SK-N-SH (cell line): ENCODE measurements around the gene STX11. TPM values are rescaled to one million over a fixed set of nuclear protein-coding genes. Genes with fewer than 3 reads are reported as not detected.

Experiments
- CTCF ChIA-PET: fragments of 300-600, 350-600 bp; formaldehyde crosslinking; extraction: SDS; loops from one replicate; lab custom pipeline; 2021; lab: Yijun Ruan, JAX
- POLR2A ChIA-PET: fragments of 350-600 bp; sonication (Branson Sonifier 250); formaldehyde crosslinking; extraction: SDS; loops from one replicate; lab custom pipeline; 2020; ENCODE audit warnings: antibody characterized with exemption, inconsistent platforms; lab: Yijun Ruan, JAX
- DNase-seq: peaks from one replicate; pipeline ENCODE4 v3.0.0; 2012
- H2AFZ ChIP-seq: fragments of 200-600 bp; sonication (generic); 2 replicates; pipeline ENCODE4 v1.8.1; 2016; ENCODE audit warnings: antibody characterized with exemption, mild to moderate bottlenecking, low read depth
- H3F3A ChIP-seq: fragments of 200-600 bp; sonication (generic); replicated peaks from 2 replicates; pipeline ENCODE3; 2016; ENCODE audit warnings: antibody characterized with exemption, mild to moderate bottlenecking; ENCODE audit not compliant: insufficient read depth
- H3K27ac ChIP-seq, 2 experiments: fragments of 200-500 bp in 1 of 2; fragments of 200-600 bp in 1 of 2; sonication (Bioruptor generic) in 1 of 2; sonication (generic), shearing (Covaris generic) in 1 of 2; 2 replicates each; pipeline versions ENCODE4 v1.5.1 to v1.6.1; 2014 to 2016; ENCODE audit warnings: low read depth in 2 of 2, inconsistent platforms in 1 of 2, low read length in 1 of 2, mild to moderate bottlenecking in 1 of 2, mixed read lengths in 1 of 2
- H3K27me3 ChIP-seq: fragments of 200-600 bp; sonication (generic), shearing (Covaris generic); 2 replicates; pipeline ENCODE4 v1.6.1; 2016; ENCODE audit warnings: mixed run types; ENCODE audit not compliant: insufficient read depth
- H3K36me3 ChIP-seq, 2 experiments: fragments of 200-500 bp in 1 of 2; fragments of 200-600 bp in 1 of 2; sonication (Bioruptor generic) in 1 of 2; sonication (generic) in 1 of 2; replicated peaks in 1 of 2; 2 replicates each; pipeline versions ENCODE3 to v1.5.1; 2014 to 2016; ENCODE audit warnings: low read length in 1 of 2, mild to moderate bottlenecking in 1 of 2; ENCODE audit not compliant: insufficient read depth in 2 of 2, control insufficient read depth in 1 of 2
- H3K4me1 ChIP-seq, 2 experiments: fragments of 200-500 bp in 1 of 2; fragments of 200-600 bp in 1 of 2; sonication (Bioruptor generic) in 1 of 2; sonication (generic), shearing (Covaris generic) in 1 of 2; 2 replicates each; pipeline versions ENCODE4 v1.5.1 to v1.6.1; 2014 to 2016; ENCODE audit warnings: low read depth in 1 of 2, low read length in 1 of 2, mixed run types in 1 of 2; ENCODE audit not compliant: insufficient read depth in 2 of 2, control insufficient read depth in 1 of 2
- H3K4me2 ChIP-seq: fragments of 200-600 bp; sonication (generic), shearing (Covaris generic); 2 replicates; pipeline ENCODE4 v1.6.1; 2017; ENCODE audit warnings: mixed run types
- H3K4me3 ChIP-seq, 2 experiments: fragments of 200-500 bp in 1 of 2; fragments of 200-600 bp in 1 of 2; sonication (Bioruptor generic) in 1 of 2; sonication (generic), shearing (Covaris generic) in 1 of 2; 2 replicates each; pipeline versions ENCODE4 v1.5.1 to v1.8.1; 2014 to 2016; ENCODE audit warnings: low read depth in 2 of 2, inconsistent platforms in 1 of 2, low read length in 1 of 2, mild to moderate bottlenecking in 1 of 2, mixed read lengths in 1 of 2, moderate library complexity in 1 of 2
- H3K79me2 ChIP-seq: fragments of 200-600 bp; sonication (generic); 2 replicates; pipeline ENCODE4 v1.8.1; 2017; ENCODE audit warnings: mild to moderate bottlenecking; ENCODE audit not compliant: insufficient read depth
- H3K9ac ChIP-seq: fragments of 200-600 bp; sonication (generic); 2 replicates; pipeline ENCODE4 v1.6.1; 2017; ENCODE audit warnings: mixed run types
- H3K9me2 ChIP-seq: fragments of 200-600 bp; sonication (generic); 2 replicates; pipeline ENCODE4 v1.6.1; 2017; ENCODE audit warnings: mixed run types
- H3K9me3 ChIP-seq: fragments of 200-600 bp; sonication (generic); 2 replicates; pipeline ENCODE4 v1.6.1; 2017; ENCODE audit warnings: mixed run types, mild to moderate bottlenecking, moderate library complexity
- H4K20me1 ChIP-seq: fragments of 200-600 bp; sonication (generic); 2 replicates; pipeline ENCODE4 v1.6.1; 2017; ENCODE audit warnings: mild to moderate bottlenecking, mixed run types; ENCODE audit not compliant: insufficient read depth
- ELF1 ChIP-seq: IDR thresholded peaks from 2 replicates; pipeline ENCODE4 v1.4.0; 2012
- EP300 ChIP-seq, 2 experiments: IDR thresholded peaks; 2 replicates each; pipeline versions ENCODE4 v1.4.0 to v1.6.1; 2012; ENCODE audit warnings: borderline replicate concordance in 1 of 2, low read depth in 1 of 2, low read length in 1 of 2
- EZH2phosphoT487 ChIP-seq: fragments of 200-600 bp; sonication (generic); IDR thresholded peaks from 2 replicates; pipeline ENCODE4 v1.6.1; 2017; ENCODE audit warnings: low read depth, mixed run types, mild to moderate bottlenecking, antibody characterized with exemption, moderate library complexity, borderline replicate concordance
- FOXJ3 ChIP-seq: sonication (generic); formaldehyde crosslinking; IDR thresholded peaks from 2 replicates; pipeline ENCODE4 v1.5.1; 2020; ENCODE audit warnings: mild to moderate bottlenecking, missing genetic modification reagents
- FOXM1 ChIP-seq: IDR thresholded peaks from 2 replicates; pipeline ENCODE4 v1.4.0; 2012; ENCODE audit warnings: low read depth, mild to moderate bottlenecking
- JUND ChIP-seq: IDR thresholded peaks from 2 replicates; pipeline ENCODE4 v1.4.0; 2012
- MXI1 ChIP-seq: IDR thresholded peaks from 2 replicates; pipeline ENCODE4 v1.6.1; 2012; ENCODE audit warnings: mild to moderate bottlenecking, low read depth, low read length, improper control_type of control experiment
- NFIC ChIP-seq: IDR thresholded peaks from 2 replicates; pipeline ENCODE4 v1.4.0; 2012; ENCODE audit warnings: borderline replicate concordance
- NRF1 ChIP-seq: IDR thresholded peaks from 2 replicates; pipeline ENCODE4 v1.6.1; 2012; ENCODE audit warnings: low read depth, mild to moderate bottlenecking, low read length
- POLR2AphosphoS5 ChIP-seq: IDR thresholded peaks from 2 replicates; pipeline ENCODE4 v1.6.1; 2012; ENCODE audit warnings: low read depth, low read length
- RAD21 ChIP-seq: IDR thresholded peaks from 2 replicates; pipeline ENCODE4 v1.6.1; 2012; ENCODE audit warnings: mild to moderate bottlenecking, low read length
- SIN3A ChIP-seq: IDR thresholded peaks from 2 replicates; pipeline ENCODE4 v1.6.1; 2012; ENCODE audit warnings: low read depth, mild to moderate bottlenecking, low read length, moderate library complexity, borderline replicate concordance
- SMC3 ChIP-seq: IDR thresholded peaks from 2 replicates; pipeline ENCODE4 v1.6.1; 2012; ENCODE audit warnings: low read depth, low read length, improper control_type of control experiment
- TCF12 ChIP-seq: IDR thresholded peaks from 2 replicates; pipeline ENCODE4 v1.4.0; 2012
- YY1 ChIP-seq: IDR thresholded peaks from 2 replicates; pipeline ENCODE4 v1.4.0; 2012; ENCODE audit warnings: low read depth, mild to moderate bottlenecking
- polyA plus RNA-seq, 3 experiments: library from polyadenylated mRNA; depleted of rRNA; stranded (reverse); fragments of >200 nt; gene quantifications; 2 replicates each; pipeline ENCODE4 v1.2.3, GENCODE V29; 2012
- TF ChIP-seq, protein P1 (sequence below): IDR thresholded peaks from 2 replicates; pipeline ENCODE4 v1.6.1; 2012; ENCODE audit warnings: mild to moderate bottlenecking, low read depth, low read length, moderate library complexity
- TF ChIP-seq, protein P2 (sequence below): fragments of 200-600 bp; sonication (generic); IDR thresholded peaks from 2 replicates; pipeline ENCODE4 v1.6.1; 2017; ENCODE audit warnings: antibody characterized with exemption, mild to moderate bottlenecking, moderate library complexity
- TF ChIP-seq, protein P3 (sequence below): fragments of 150-350 bp; IDR thresholded peaks from 2 replicates; pipeline ENCODE4 v1.6.1; 2017; ENCODE audit warnings: antibody characterized with exemption, low read length, low read depth, borderline replicate concordance
- TF ChIP-seq, protein P4 (sequence below): fragments of 150-350 bp; IDR thresholded peaks from 2 replicates; pipeline ENCODE4 v1.6.1; 2016; ENCODE audit warnings: mild to moderate bottlenecking, low read depth, low read length

STX11 gene
- polyA plus RNA-seq, 1 of the 3 experiments (the other 2 are of a cell fraction) = 0.15 TPM

DNA sequence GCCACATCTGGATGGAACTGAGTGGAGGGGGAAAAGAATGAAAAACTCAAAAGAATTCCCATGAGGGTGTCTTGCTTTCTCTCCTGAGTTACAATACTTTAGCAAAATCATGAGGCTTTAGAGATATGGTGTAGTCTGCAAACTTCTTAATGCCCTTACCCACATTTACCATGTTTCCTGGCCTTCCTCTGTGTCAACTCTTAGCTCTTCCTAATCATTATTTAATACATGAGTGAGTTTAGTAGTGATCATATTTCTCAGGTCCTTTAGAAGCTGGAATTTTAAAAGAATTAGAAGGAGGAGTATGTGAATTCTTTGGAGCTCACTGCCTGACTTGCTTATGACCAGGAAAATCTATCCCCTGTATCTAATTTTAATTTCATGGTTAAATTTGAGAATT is 39.0 kb downstream of the STX11 start:
- TF ChIP-seq RAD21 (no peak), SMC3 (no peak), NRF1 (no peak), JUND (no peak), FOXM1 (no peak), EP300 (IDR thresholded peaks at IDR 0.05; ENCODE audit: borderline replicate concordance in 1 of 2, low read depth in 1 of 2, low read length in 1 of 2) (no peak), YY1 (no peak), ELF1 (no peak), POLR2AphosphoS5 (no peak), MXI1 (no peak), FOXJ3 (CRISPR knock-in tag) (no peak), SIN3A (no peak), EZH2phosphoT487 (no peak), TCF12 (no peak), NFIC (no peak)
- TF ChIP-seq, protein P1, sequence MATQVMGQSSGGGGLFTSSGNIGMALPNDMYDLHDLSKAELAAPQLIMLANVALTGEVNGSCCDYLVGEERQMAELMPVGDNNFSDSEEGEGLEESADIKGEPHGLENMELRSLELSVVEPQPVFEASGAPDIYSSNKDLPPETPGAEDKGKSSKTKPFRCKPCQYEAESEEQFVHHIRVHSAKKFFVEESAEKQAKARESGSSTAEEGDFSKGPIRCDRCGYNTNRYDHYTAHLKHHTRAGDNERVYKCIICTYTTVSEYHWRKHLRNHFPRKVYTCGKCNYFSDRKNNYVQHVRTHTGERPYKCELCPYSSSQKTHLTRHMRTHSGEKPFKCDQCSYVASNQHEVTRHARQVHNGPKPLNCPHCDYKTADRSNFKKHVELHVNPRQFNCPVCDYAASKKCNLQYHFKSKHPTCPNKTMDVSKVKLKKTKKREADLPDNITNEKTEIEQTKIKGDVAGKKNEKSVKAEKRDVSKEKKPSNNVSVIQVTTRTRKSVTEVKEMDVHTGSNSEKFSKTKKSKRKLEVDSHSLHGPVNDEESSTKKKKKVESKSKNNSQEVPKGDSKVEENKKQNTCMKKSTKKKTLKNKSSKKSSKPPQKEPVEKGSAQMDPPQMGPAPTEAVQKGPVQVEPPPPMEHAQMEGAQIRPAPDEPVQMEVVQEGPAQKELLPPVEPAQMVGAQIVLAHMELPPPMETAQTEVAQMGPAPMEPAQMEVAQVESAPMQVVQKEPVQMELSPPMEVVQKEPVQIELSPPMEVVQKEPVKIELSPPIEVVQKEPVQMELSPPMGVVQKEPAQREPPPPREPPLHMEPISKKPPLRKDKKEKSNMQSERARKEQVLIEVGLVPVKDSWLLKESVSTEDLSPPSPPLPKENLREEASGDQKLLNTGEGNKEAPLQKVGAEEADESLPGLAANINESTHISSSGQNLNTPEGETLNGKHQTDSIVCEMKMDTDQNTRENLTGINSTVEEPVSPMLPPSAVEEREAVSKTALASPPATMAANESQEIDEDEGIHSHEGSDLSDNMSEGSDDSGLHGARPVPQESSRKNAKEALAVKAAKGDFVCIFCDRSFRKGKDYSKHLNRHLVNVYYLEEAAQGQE = no peak
- TF ChIP-seq, protein P2, sequence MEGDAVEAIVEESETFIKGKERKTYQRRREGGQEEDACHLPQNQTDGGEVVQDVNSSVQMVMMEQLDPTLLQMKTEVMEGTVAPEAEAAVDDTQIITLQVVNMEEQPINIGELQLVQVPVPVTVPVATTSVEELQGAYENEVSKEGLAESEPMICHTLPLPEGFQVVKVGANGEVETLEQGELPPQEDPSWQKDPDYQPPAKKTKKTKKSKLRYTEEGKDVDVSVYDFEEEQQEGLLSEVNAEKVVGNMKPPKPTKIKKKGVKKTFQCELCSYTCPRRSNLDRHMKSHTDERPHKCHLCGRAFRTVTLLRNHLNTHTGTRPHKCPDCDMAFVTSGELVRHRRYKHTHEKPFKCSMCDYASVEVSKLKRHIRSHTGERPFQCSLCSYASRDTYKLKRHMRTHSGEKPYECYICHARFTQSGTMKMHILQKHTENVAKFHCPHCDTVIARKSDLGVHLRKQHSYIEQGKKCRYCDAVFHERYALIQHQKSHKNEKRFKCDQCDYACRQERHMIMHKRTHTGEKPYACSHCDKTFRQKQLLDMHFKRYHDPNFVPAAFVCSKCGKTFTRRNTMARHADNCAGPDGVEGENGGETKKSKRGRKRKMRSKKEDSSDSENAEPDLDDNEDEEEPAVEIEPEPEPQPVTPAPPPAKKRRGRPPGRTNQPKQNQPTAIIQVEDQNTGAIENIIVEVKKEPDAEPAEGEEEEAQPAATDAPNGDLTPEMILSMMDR = no peak
- TF ChIP-seq, protein P3, sequence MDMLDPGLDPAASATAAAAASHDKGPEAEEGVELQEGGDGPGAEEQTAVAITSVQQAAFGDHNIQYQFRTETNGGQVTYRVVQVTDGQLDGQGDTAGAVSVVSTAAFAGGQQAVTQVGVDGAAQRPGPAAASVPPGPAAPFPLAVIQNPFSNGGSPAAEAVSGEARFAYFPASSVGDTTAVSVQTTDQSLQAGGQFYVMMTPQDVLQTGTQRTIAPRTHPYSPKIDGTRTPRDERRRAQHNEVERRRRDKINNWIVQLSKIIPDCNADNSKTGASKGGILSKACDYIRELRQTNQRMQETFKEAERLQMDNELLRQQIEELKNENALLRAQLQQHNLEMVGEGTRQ = no peak
- TF ChIP-seq, protein P4, sequence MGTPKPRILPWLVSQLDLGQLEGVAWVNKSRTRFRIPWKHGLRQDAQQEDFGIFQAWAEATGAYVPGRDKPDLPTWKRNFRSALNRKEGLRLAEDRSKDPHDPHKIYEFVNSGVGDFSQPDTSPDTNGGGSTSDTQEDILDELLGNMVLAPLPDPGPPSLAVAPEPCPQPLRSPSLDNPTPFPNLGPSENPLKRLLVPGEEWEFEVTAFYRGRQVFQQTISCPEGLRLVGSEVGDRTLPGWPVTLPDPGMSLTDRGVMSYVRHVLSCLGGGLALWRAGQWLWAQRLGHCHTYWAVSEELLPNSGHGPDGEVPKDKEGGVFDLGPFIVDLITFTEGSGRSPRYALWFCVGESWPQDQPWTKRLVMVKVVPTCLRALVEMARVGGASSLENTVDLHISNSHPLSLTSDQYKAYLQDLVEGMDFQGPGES = no peak
- no peak for DNase-seq
- Histone ChIP-seq H3K27ac (no peak overlapping the region), H3K4me3 (no peak overlapping the region), H3K9ac (no peak overlapping the region), H2AFZ (no peak overlapping the region), H3K4me1 (no peaks in the 10 kb centered on the region; a peak in 1 of 4 replicates), H3K36me3 (no peaks in the 10 kb centered on the region), H3K9me2 (no peaks in the 10 kb centered on the region), H3K79me2 (no peaks in the 10 kb centered on the region), H4K20me1 (no peaks in the 10 kb centered on the region), H3K9me3 (no peaks in the 10 kb centered on the region), H3F3A (no peaks in the 10 kb centered on the region), H3K27me3 (no peaks in the 10 kb centered on the region; the same call in 1 of the 2 replicates), H3K4me2 (no peak overlapping the region)
- ChIA-PET POLR2A (no interaction called here), CTCF (no interaction called here)
